IPS DF 4.7 (cell line): ENCODE data around the gene CSAD.

Source experiments
- DNase-seq: peaks from one replicate; pipeline ENCODE4 v3.0.0-alpha.2; 2013; ENCODE audit warnings: low spot score; ENCODE audit errors: extremely low read depth

The CSAD gene, protein sequence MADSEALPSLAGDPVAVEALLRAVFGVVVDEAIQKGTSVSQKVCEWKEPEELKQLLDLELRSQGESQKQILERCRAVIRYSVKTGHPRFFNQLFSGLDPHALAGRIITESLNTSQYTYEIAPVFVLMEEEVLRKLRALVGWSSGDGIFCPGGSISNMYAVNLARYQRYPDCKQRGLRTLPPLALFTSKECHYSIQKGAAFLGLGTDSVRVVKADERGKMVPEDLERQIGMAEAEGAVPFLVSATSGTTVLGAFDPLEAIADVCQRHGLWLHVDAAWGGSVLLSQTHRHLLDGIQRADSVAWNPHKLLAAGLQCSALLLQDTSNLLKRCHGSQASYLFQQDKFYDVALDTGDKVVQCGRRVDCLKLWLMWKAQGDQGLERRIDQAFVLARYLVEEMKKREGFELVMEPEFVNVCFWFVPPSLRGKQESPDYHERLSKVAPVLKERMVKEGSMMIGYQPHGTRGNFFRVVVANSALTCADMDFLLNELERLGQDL

DNA sequence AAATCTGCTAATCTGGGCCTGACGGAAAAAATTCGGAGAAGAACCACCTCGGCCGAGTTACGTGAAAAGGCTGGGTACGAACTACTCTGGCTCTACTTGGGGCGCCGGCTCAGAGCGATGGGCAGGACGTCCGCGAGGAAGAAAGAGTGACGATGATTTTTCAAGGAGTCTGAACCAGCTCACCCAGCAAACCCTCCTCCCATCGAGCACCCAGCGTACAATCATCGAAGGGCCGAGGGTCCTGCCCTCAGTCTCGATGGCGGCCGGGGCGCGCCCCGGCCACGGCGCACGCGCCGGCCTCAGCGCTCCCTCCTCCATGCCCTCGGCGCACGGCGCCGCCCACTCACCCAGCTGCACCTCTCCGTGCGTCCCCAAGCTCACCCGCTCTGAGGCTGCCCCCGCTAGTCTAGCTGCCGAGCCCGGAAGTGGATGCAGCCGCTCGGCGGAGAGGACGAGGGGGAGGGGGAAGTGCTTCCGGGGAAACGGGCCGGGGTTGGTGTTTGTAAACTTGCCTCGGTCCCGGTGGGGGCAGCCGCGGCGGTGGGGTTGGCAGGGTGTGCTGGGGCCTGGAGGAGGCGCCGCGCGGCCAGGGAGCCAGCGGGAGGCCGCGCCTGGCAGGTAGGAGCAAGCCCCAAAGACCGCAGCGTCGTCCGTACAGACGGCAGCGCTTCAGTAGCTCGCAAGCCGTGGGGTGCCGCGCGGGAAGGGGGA is at the start of gene CSAD, which contains the start of gene ZNF740:
CSAD (minus strand) TSS at position 706 of the 711 bp plus-strand sequence. CDS start 7,455 bp downstream, outside the sequence.
ZNF740 (plus strand) TSS at position 503 of the 711 bp plus-strand sequence. CDS start 1,262 bp downstream, outside the sequence.
- DNase-seq = peak; percentile 93

DNA sequence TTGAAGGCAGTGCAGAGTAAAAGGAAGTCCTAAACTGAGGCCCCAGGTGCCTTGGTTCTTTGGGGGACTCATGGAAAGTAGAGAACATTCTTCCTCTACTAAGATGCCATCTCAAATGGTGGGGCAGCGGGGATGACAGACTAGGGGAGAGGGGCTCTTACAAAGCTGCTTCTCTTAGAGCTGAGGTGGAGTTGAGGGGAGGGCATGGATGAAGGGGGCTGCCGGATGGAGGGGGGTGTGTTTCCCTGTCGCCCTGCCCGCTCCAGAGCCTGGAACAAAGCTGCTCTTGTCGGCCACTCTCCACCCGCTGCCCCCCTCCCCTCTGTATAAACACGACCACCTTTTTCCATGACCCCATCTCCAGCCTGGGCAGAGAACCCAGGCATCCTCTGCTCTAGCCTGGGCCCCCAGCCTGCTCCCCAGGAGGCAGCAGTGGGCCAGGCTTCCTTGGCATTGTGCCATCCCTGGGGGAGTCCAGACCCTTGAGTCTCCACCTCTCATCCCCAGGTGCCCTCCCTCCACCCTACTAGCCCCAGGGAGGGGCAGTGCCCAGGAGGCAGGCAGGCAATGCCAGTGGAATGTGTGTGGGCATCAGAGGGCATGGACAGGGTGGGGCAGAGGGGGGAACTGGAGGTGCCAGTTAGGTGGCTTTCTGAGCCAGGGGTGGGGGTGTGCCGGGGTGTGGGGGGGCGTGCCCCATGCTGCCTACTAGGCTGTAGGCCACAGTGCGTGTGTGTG is 49.6 kb upstream of the CSAD start:
- no peak for DNase-seq

DNA sequence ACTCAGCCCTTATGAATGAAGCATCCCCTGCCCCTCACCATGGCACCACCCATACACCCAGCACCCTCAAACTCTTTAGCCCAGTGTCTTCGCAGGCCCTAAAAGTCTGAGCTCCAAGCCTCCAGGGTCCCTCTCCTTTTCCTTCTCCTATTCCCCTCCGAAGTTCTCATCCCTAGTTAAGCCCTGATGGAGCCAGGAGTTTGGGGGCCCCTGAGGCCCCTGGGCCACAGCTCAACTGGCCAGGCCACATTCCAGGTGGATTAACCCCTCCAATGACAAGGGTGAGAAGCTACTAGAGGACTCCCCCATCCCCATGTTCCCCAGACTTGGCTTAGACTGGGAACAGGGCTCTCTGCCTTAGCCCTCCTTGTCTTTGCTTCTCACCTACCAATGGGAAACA is 48.7 kb upstream of the CSAD start:
- DNase-seq = no peak

DNA sequence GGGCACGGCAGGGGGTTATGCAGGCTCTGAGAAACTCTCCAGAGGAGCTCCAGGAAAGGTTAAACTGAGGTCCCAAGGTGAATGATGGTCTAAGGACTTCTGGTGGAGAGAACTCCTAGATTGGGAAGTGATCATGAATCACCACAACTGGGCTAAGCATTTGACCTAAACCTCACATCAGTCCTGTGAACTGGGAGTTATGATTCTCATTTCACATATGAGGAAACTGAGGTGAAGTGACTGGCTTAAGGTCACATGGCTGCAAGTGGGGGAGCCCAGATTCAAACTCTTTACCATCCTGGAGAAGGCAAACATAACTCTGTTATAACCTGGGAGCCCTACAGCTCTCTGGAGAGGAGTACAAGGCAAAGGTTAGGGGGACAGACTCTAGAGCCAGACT is 47.1 kb upstream of the CSAD start:
- no peak for DNase-seq

DNA sequence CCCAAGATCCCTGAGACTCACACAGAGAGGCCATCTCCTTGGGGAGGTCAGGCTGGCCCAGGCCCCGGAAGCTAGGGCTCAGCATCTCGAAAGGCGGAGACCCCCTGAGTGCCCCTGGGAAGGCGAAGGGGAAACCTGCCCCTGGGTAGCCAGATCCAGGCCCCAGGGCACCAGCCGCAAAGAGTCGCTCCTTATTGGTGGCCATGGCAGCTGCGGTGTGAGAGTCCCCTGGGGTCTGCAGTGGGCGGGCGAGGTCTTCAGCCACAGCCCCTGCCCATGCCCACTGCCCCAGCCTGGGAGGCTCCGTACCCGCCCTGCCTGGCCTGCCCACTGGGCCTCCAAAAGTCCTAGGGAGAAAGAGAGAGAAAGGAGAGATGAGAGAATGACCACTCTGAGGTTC is 46.6 kb upstream of the CSAD start:
- no peak for DNase-seq

- no peak for DNase-seq
These were observed 46.1 kb upstream of the CSAD start for GRCh38 chr12:53226815-53227214.

DNA sequence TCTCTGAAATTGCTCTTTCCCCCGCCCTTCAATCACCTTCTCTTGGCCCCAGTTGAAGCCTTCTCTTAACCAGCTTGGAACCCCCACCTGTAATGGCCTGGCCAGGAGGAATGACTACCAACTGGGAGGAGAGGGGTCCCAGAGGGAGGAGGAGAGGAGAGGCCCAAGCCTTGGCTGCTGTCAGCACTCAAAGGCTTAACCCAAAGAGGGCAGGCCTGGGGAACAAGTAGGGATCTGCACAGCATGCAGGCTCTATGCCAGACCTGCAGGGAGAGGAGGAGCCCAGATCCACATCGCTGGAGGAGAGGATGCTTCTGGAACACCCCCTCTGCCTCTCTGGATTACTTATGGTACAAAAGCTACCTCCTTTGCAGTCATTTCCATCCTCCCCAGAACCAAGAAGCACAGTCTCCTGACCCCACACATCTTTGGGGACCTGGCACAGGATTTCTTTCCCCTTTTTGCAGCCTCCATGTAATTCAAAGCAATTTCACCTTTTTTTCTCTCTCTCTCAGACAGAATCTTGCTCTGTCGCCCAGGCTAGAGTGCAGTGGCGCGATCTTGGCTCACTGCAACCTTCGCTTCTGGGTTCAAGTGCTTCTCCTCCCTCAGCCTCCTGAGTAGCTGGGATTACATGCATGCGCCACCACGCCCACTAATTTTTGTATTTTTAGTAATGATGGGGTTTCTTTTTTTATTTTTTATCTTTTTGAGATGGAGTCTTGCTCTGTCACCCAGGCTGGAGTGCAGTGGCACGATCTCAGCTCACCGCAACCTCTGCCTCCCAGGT is 45.1 kb upstream of the CSAD start:
- no peak for DNase-seq

GRCh38 chr12:53224897-53225634 is 44.3 kb upstream of the CSAD start:
- DNase-seq = no peak

DNA sequence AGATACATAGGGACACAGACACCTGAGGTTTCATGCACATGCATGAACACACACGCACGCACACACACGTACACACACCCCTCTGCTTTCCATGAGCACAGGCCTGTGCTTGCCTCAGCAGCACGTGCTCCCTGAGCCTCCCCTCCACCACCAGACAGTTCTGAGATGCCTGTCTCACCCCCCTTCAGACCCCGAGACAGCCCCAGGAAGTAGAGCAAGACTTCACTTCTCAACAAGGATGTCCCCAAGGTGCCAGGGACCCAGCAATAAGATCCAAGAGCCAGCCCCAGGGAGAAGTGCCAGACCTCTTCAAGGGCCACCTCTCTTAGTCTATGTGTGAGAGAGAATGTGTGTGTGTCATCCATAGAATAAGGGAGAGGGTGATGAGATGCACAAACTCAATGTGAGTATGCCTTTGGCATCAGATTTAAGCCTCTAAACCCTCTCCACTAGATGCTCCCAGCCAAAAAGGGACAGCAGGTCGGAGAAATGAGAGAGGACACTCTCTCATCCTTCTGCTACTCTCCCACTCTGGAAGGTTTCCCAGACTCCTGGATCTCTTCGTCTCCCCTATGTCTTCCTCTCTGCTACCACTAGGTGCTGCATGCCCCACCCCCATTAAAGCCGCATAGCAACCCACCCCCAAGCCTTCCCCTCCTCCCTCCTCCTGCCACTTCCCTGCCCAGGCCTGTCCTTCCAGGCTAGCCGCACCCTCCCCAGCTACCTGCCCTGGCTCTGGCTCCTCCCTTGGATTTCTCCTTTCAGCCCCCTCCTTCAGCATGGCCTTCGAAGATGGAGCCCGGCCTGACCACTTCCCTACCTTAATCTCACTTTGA is 43.6 kb upstream of the CSAD start:
- DNase-seq = no peak

- DNase-seq = no peak
These were observed 42.8 kb upstream of the CSAD start for GRCh38 chr12:53223389-53224060.

DNA sequence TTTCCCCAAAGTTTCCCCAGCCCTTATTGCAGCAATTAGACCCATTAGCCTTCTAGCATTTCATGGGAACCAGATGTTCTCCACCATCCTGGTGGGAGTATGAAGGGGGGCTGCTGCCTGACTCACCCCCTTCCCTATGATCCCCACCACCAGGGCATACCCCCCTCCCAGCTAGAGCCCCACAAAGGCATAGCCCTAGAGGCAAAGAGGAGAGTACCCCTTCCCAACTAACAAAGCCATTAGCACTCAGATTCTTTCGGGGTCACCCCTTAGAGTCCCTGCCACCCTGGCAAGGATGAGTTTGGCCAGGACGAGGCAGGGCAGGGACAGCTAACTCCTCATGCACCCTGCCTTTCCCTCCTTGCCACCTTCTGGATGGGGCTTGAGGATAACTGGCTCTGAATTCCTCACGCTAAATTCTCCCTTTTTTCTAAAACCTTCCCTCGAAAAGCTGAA is 42.1 kb upstream of the CSAD start:
- no peak for DNase-seq

- no peak for DNase-seq
These were observed 41.5 kb upstream of the CSAD start for GRCh38 chr12:53222170-53222721.

GRCh38 chr12:53221203-53222080 is 40.7 kb upstream of the CSAD start:
- DNase-seq = no peak

GRCh38 chr12:53220694-53221202 is 40.0 kb upstream of the CSAD start:
- no peak for DNase-seq

DNA sequence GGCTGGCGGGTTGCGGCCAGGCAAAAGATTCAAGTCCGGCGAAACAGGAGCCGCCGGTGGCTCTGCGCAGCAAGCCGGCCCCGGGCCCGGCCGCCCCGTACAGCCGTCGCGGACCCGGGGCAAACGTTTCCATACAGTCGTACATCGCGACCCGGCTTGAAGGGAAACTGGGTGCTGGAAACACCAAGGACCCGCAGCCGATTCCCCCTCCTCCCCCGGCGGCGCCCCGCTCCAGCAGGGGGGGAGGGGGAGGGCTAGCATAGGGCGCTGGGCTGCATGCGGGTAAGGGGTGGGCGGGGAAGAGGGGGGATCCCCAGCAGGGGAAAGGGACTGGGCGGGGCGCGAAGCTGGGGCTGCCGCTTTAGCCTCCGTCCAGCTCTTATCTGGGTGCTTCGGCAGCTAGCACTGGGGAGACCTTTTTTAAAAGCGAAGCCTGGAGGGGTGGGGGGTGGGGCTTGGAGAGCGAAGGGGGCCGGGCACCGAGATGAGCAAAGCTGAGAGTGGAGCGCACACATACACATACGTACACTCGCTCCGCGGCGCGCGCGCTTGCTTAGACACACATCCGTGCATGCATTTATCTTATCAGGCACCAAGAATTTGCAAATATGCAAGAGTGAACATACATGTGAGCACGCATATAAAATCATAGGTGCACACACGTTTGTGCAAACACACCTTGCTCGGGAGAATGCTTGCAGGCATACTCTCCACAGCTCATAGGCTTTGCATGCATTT is 39.4 kb upstream of the CSAD start:
- no peak for DNase-seq

- no peak for DNase-seq
These were observed 38.7 kb upstream of the CSAD start for GRCh38 chr12:53219292-53219955.
